Measurements from ENCODE around the gene SAFB. TPM values are rescaled to one million over a fixed set of nuclear protein-coding genes. Genes with fewer than 3 reads are reported as not detected.

SAFB gene
- total and polyA plus RNA-seq, 2 of the 13 experiments (the other 11 are each of a cell fraction or from before 2014, with no cell fraction given) = 21.0 to 28.4 TPM

DNA sequence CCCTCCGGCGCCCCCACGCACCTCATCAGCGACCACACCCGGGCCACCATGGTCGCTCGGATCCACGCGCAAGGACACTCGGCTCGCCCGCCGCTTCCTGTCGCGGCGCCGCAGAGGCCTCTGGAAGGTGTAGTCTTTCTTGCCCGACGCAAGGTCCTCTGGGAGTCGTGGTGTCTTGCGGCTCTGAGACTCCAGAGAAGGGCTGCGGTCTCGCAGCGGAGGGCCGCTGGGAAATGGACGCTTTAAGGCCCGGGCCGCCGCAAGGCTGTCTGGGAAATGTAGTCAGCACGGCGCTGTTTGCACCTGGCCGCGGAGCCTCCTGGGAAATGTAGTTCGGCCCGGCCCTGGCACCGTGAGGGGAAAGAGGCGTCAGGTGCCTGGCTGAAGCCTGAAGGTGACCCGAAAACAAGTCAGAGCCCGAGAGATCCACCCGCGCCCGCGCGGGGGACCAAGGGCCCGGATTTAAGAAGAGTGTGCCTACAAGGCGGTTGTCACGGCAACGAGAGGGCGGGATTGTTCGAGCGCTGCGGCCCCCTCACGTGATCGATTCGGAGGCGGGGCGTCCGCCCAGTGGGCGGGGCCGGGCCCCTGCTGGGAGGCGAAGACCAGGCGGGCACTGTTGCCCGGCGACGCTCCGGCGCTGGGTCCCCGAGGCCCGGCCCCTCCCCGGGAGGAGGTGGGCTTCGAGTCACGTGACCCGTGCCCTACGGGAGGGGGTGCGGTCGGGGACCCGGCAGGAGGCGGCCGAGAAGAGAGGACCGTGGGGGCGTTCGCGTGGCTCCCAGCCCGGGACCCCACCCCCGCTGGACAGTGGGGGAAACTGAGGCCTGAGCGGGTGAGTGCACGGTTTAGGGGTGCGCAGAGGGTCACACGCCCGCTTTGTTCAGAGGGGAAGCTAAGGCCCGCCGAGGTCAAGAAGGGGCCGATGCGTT is 57.8 kb downstream of the SAFB start, which contains the start of the genes HSD11B1L and MICOS13:
TSS of gene HSD11B1L (plus strand) at position 591 of the 932 bp plus-strand sequence. CDS start 3,806 bp downstream, outside the sequence.
TSS of gene MICOS13 (minus strand) at position 80 of the 932 bp plus-strand sequence. CDS start at position 50, 30 bp downstream.
- Histone ChIP-seq H2AFZ (ENCODE audit: low read length) (peak within 1 kb of the TSS; percentile 60), H3K4me1 (ENCODE audit: insufficient read depth, low read length) (peaks cover 26% of the 10 kb centered on the region), H3K27me3 (ENCODE audit: control insufficient read depth in 1 of 2, insufficient read depth in 2 of 2, low read length in 2 of 2) (no peaks in the 10 kb centered on the region; a peak in 1 of 5 replicates), H3K9ac (ENCODE audit: insufficient read depth, low read depth, low read length) (peak within 1 kb of the TSS; percentile 86), H3K9me3 (ENCODE audit: low read length) (no peaks in the 10 kb centered on the region), H4K20me1 (ENCODE audit: insufficient read depth, low read length) (no peaks in the 10 kb centered on the region), H3K79me2 (ENCODE audit: insufficient read depth, low read length) (peaks cover 7% of the 10 kb centered on the region), H3K4me2 (ENCODE audit: low read depth, low read length) (peak within 1 kb of the TSS; percentile 92), H3K27ac (ENCODE audit: extremely low read length, insufficient read depth, low read length) (peak within 1 kb of the TSS; percentile 75), H3K4me3 (replicated peaks in 1 of 3; ENCODE audit: insufficient read depth in 1 of 3, low read depth in 2 of 3, low read length in 3 of 3) (peak within 1 kb of the TSS; percentile 87 to 100 (median 92)), H3K36me3 (replicated peaks in 1 of 2; ENCODE audit: control insufficient read depth in 1 of 2, insufficient read depth in 2 of 2, low read length in 2 of 2) (no peaks in the 10 kb centered on the region)
- no TSS peak for BruUV-seq (replicated peaks)
- ChIA-PET POLR2A (interaction anchor here (0.9 kb wide), 1 partner anchor 10 kb away, joined by 3 read pairs; no protein-coding TSS in a partner anchor), CTCF (ENCODE audit: low intra/inter-chr PET ratio, low total read pairs) (no interaction called here)
- FAIRE-seq (peak; percentile 90), ATAC-seq (peak; percentile 92), DNase-seq (ENCODE audit: low spot score) (peak; percentile 97)
- 26% methylated on average over 32 of the region's 94 CpGs for WGBS (ENCODE audit: low lambda C conversion rate)
- intact Hi-C loops (cut with micrococcal nuclease; ENCODE audit: unreplicated experiment) (no loop called here), in situ Hi-C loops (cut with HindIII; ENCODE audit: extremely low pct_ligation_motif_present, low pct_unique_long_range_greater_than_20kb) (no loop called here)
- TF ChIP-seq SALL1 (CRISPR knock-in tag; IDR thresholded peaks at IDR 0.05) (peak; percentile 25; the same call in 1 of the 2 replicates), ZNF180 (CRISPR knock-in tag; IDR thresholded peaks at IDR 0.05; ENCODE audit: borderline replicate concordance, low read depth) (no peak), ZNF720 (CRISPR knock-in tag; IDR thresholded peaks at IDR 0.05) (no peak), MED13 (CRISPR knock-in tag; IDR thresholded peaks at IDR 0.05) (no peak), ZFP36L2 (CRISPR knock-in tag; IDR thresholded peaks at IDR 0.05) (no peak), PHB2 (IDR thresholded peaks at IDR 0.05; ENCODE audit: partially characterized antibody) (no peak), NKX3-1 (CRISPR knock-in tag; IDR thresholded peaks at IDR 0.05) (no peak), PAWR (CRISPR knock-in tag; IDR thresholded peaks at IDR 0.05; ENCODE audit: borderline replicate concordance) (no peak), CBFB (CRISPR knock-in tag; IDR thresholded peaks at IDR 0.05) (0 out of 2 replicates have a peak, but pooled peaks have one; percentile 28), TARDBP (CRISPR knock-in tag; IDR thresholded peaks at IDR 0.05) (peak; percentile 55; the same call in 1 of the 2 replicates), POGZ (CRISPR knock-in tag; IDR thresholded peaks at IDR 0.05) (no peak), ZNF441 (CRISPR knock-in tag; IDR thresholded peaks at IDR 0.05; ENCODE audit: borderline replicate concordance) (0 out of 2 replicates have a peak, but pooled peaks have one; percentile 31), ZNF431 (CRISPR knock-in tag; IDR thresholded peaks at IDR 0.05; ENCODE audit: borderline replicate concordance, low read depth) (no peak), SRF (IDR thresholded peaks at IDR 0.05; ENCODE audit: low read depth, low read length) (peak; percentile 32; the same call in 1 of the 2 replicates), ZNF224 (CRISPR knock-in tag; IDR thresholded peaks at IDR 0.05) (no peak), GATAD2A (CRISPR knock-in tag; IDR thresholded peaks at IDR 0.05) (peak; percentile 50)
- TF ChIP-seq, protein P1, sequence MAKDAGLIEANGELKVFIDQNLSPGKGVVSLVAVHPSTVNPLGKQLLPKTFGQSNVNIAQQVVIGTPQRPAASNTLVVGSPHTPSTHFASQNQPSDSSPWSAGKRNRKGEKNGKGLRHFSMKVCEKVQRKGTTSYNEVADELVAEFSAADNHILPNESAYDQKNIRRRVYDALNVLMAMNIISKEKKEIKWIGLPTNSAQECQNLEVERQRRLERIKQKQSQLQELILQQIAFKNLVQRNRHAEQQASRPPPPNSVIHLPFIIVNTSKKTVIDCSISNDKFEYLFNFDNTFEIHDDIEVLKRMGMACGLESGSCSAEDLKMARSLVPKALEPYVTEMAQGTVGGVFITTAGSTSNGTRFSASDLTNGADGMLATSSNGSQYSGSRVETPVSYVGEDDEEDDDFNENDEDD (CRISPR knock-in tag; IDR thresholded peaks at IDR 0.05; ENCODE audit: borderline replicate concordance) = no peak
- TF ChIP-seq, protein P2, sequence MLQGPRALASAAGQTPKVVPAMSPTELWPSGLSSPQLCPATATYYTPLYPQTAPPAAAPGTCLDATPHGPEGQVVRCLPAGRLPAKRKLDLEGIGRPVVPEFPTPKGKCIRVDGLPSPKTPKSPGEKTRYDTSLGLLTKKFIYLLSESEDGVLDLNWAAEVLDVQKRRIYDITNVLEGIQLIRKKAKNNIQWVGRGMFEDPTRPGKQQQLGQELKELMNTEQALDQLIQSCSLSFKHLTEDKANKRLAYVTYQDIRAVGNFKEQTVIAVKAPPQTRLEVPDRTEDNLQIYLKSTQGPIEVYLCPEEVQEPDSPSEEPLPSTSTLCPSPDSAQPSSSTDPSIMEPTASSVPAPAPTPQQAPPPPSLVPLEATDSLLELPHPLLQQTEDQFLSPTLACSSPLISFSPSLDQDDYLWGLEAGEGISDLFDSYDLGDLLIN (CRISPR knock-in tag; IDR thresholded peaks at IDR 0.05; ENCODE audit: borderline replicate concordance) = no peak
- TF ChIP-seq, protein P3, sequence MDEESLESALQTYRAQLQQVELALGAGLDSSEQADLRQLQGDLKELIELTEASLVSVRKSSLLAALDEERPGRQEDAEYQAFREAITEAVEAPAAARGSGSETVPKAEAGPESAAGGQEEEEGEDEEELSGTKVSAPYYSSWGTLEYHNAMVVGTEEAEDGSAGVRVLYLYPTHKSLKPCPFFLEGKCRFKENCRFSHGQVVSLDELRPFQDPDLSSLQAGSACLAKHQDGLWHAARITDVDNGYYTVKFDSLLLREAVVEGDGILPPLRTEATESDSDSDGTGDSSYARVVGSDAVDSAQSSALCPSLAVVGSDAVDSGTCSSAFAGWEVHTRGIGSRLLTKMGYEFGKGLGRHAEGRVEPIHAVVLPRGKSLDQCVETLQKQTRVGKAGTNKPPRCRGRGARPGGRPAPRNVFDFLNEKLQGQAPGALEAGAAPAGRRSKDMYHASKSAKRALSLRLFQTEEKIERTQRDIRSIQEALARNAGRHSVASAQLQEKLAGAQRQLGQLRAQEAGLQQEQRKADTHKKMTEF (CRISPR knock-in tag; IDR thresholded peaks at IDR 0.05) = peak; percentile 83
- TF ChIP-seq, protein P4, sequence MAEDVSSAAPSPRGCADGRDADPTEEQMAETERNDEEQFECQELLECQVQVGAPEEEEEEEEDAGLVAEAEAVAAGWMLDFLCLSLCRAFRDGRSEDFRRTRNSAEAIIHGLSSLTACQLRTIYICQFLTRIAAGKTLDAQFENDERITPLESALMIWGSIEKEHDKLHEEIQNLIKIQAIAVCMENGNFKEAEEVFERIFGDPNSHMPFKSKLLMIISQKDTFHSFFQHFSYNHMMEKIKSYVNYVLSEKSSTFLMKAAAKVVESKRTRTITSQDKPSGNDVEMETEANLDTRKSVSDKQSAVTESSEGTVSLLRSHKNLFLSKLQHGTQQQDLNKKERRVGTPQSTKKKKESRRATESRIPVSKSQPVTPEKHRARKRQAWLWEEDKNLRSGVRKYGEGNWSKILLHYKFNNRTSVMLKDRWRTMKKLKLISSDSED (CRISPR knock-in tag; IDR thresholded peaks at IDR 0.05) = no peak
